Body of pancreas (tissue), 4 donors: ENCODE measurements around the gene TBCA. TPM values are rescaled to one million over a fixed set of nuclear protein-coding genes. Genes with fewer than 3 reads are reported as not detected.

Experiments
- ATAC-seq: fragments of 150-250 bp; one replicate; pipeline ENCODE4 v1.9.1; 2016
- DNase-seq, 4 donors: peaks; one replicate each; pipeline ENCODE4 v3.0.0-alpha.2; 2019
- H3K27ac ChIP-seq, 4 donors: fragments of 200-600 bp; sonication (generic); 1 replicate in 3 of 4; 2 replicates in 1 of 4; pipeline versions ENCODE4 v1.5.1 to v1.6.1; 2016 to 2019; ENCODE audit warnings: mild to moderate bottlenecking in 1 of 4, mixed read lengths in 1 of 4, moderate library complexity in 1 of 4
- H3K27me3 ChIP-seq, 2 donors: fragments of 200-600 bp; sonication (generic); one replicate each; pipeline ENCODE4 v1.6.0; 2016; ENCODE audit warnings: mild to moderate bottlenecking in 1 of 2
- H3K36me3 ChIP-seq, 2 donors: fragments of 200-600 bp; sonication (generic); replicated peaks in 1 of 2; 2 replicates each; pipeline ENCODE4 v1.5.1; 2016; ENCODE audit warnings: low read depth in 2 of 2; ENCODE audit not compliant: insufficient read depth in 1 of 2
- H3K4me1 ChIP-seq: fragments of 200-600 bp; sonication (generic); one replicate; pipeline ENCODE4 v1.6.0; 2016
- H3K4me3 ChIP-seq, 2 donors: fragments of 200-600 bp; sonication (generic); 1 replicate in 1 of 2; 2 replicates in 1 of 2; pipeline ENCODE4 v1.5.1; 2016 to 2019
- H3K9me3 ChIP-seq, 3 donors: fragments of 200-600 bp; sonication (generic); 1 replicate in 2 of 3; 2 replicates in 1 of 3; pipeline ENCODE4 v1.5.1; 2016
- CTCF ChIP-seq, 7 experiments: fragments of 450-650 bp in 4 of 7; fragments of 200-600 bp in 3 of 7; sonication (generic) in 3 of 7; IDR thresholded peaks; one replicate each; pipeline ENCODE4 v1.5.1; 2016 to 2019; ENCODE audit warnings: antibody characterized with exemption in 7 of 7
- POLR2A ChIP-seq, 3 donors: fragments of 450-650 bp; IDR thresholded peaks; one replicate each; pipeline ENCODE4 v1.6.1; 2016; ENCODE audit warnings: antibody characterized with exemption in 3 of 3, mild to moderate bottlenecking in 2 of 3
- WGBS, 2 donors: methylation state at CpG; one replicate each; pipeline ENCODE4 v1.1.5; 2017; 5-methylcytosine and 5-hydroxymethylcytosine counted together
- intact Hi-C: fragments of 100-400 bp; cut with DNase I; formaldehyde crosslinking; loops from one replicate; pipeline ENCODE4 v1.15.1; 2023
- total RNA-seq, 2 donors: library from RNA; depleted of rRNA; stranded (reverse); fragments of >200 nt; gene quantifications; one replicate each; pipeline ENCODE4 v1.1.0, GENCODE V29; 2016

Gene TBCA
- total RNA-seq, 2 donors from 2014 or later = 63.6 to 77.8 TPM

GRCh38 chr5:77778881-77779438 is 2.8 kb upstream of the TBCA start:
- intact Hi-C loops = no loop called here
- Histone ChIP-seq H3K4me3 (no peak overlapping the region), H3K27me3 (no peaks in the 10 kb centered on the region), H3K9me3 (no peaks in the 10 kb centered on the region), H3K27ac (no peak overlapping the region), H3K4me1 (peaks cover 21% of the 10 kb centered on the region), H3K36me3 (no peaks in the 10 kb centered on the region)
- DNase-seq (no peak), ATAC-seq (no peak)
- WGBS, 2 donors = 79 to 95% methylated on average over 2 of the region's 2 CpGs
- TF ChIP-seq CTCF (IDR thresholded peaks at IDR 0.05) (no peak), POLR2A (IDR thresholded peaks at IDR 0.05) (no peak)

GRCh38 chr5:77778398-77778797 is 2.3 kb upstream of the TBCA start:
- H3K27me3 ChIP-seq = no peaks in the 10 kb centered on the region
- H3K36me3 ChIP-seq = no peaks in the 10 kb centered on the region
- no peak for DNase-seq
- no peaks in the 10 kb centered on the region for H3K9me3 ChIP-seq
- no peak overlapping the region for H3K27ac ChIP-seq
- no peak for ATAC-seq
- 68 to 75% methylated on average over 2 of the region's 2 CpGs for WGBS, 2 donors
- peaks cover 25% of the 10 kb centered on the region for H3K4me1 ChIP-seq
- intact Hi-C loops = no loop called here
- TF ChIP-seq POLR2A (IDR thresholded peaks at IDR 0.05) (no peak), CTCF (IDR thresholded peaks at IDR 0.05) (no peak)
- H3K4me3 ChIP-seq = no peak overlapping the region

- H3K36me3 ChIP-seq = no peaks in the 10 kb centered on the region
- peaks cover 30% of the 10 kb centered on the region for H3K4me1 ChIP-seq
- no peak for ATAC-seq
- intact Hi-C loops = no loop called here
- TF ChIP-seq CTCF (IDR thresholded peaks at IDR 0.05) (no peak), POLR2A (IDR thresholded peaks at IDR 0.05) (no peak)
- H3K27ac ChIP-seq = no peak overlapping the region
- no peak for DNase-seq
- 71 to 86% methylated on average over 3 of the region's 3 CpGs for WGBS, 2 donors
- no peaks in the 10 kb centered on the region for H3K9me3 ChIP-seq
- no peaks in the 10 kb centered on the region for H3K27me3 ChIP-seq
- no peak overlapping the region for H3K4me3 ChIP-seq
Observed at GRCh38 chr5:77777911-77778310, 1.8 kb upstream of the TBCA start.

DNA sequence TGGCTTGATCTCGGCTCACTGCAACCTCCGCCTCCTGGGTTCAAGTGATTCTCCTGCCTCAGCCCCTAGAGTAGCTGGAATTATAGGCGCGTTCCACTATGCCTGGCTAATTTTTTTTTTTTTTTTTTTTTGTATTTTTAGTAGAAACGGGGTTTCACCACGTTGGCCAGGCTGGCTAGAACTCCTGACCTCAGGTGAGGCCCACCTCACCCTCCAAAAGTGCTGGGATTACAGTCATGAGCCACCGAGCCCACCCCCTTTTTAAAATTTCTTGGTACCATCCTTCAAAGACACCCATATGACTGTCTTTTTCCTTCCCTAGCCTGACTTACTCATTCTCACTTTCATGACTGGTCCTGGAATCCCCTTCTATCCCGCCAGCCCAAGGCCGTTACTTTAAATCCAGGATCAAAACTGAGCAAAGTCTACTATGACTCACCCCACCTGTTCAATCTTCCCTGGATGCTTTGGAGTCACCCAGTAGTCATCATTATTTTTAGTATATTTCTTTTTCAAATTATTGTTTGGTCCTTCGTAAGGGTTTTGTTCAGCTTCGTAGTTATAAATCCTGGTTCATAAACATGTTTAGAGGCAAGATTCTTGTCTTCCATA is 1.2 kb upstream of the TBCA start:
- Histone ChIP-seq H3K4me3 (no peak overlapping the region), H3K27ac (no peak overlapping the region), H3K9me3 (no peaks in the 10 kb centered on the region), H3K4me1 (peaks cover 34% of the 10 kb centered on the region), H3K36me3 (no peaks in the 10 kb centered on the region), H3K27me3 (no peaks in the 10 kb centered on the region)
- ATAC-seq = no peak
- DNase-seq = no peak
- TF ChIP-seq CTCF (IDR thresholded peaks at IDR 0.05) = no peak
- TF ChIP-seq POLR2A (IDR thresholded peaks at IDR 0.05) = no peak
- 85 to 87% methylated on average over 10 of the region's 11 CpGs for WGBS, 2 donors
- intact Hi-C loops = no loop called here
